Activated T-helper 1 cell treated with Interleukin-2 at 50 U/mL for 16 hours (primary cell): ENCODE measurements around the gene IFNA8.
"Not testable (repeated sequence)": the region's sequence is repeated elsewhere in the genome, so short reads cannot be mapped to it uniquely, and the experiment has no call there.

Experiments
- DNase-seq: peaks from one replicate; pipeline ENCODE4 v3.0.0-alpha.2; 2020; ENCODE audit warnings: low read depth

The IFNA8 gene

GRCh38 chr9:21408817-21409216, at the start of gene IFNA8:
Gene IFNA8, plus strand, starts transcription at chr9:21409117. Its CDS starts 60 bp downstream, at chr9:21409177.
- DNase-seq, result no peak

- DNase-seq, result no peak
Measured at GRCh38 chr9:21362287-21362686, 46.6 kb upstream of the IFNA8 start.

GRCh38 chr9:21367169-21367568, 41.7 kb upstream of the IFNA8 start:
- DNase-seq, result not testable (repeated sequence)

- no peak for DNase-seq
Measured at GRCh38 chr9:21367957-21368356, 41.0 kb upstream of the IFNA8 start, which contains the start of gene IFNA13. Gene IFNA13, minus strand, starts transcription at chr9:21368057. Its CDS starts 47 bp downstream, at chr9:21368010.

- not testable (repeated sequence) for DNase-seq
Measured at GRCh38 chr9:21371467-21371866, 37.5 kb upstream of the IFNA8 start.

GRCh38 chr9:21381448-21382339, 27.2 kb upstream of the IFNA8 start:
- DNase-seq, result no peak

- no peak for DNase-seq
Measured at GRCh38 chr9:21383627-21384026, 25.3 kb upstream of the IFNA8 start.

- DNase-seq, result no peak
Measured at GRCh38 chr9:21385131-21385670, 23.7 kb upstream of the IFNA8 start, which contains the start of gene IFNA2. Gene IFNA2, minus strand, starts transcription at chr9:21385398. Its CDS starts 69 bp downstream, at chr9:21385329.

- no peak for DNase-seq
Measured at GRCh38 chr9:21392270-21392669, 16.6 kb upstream of the IFNA8 start.

- peak; percentile 38 for DNase-seq
Measured at GRCh38 chr9:21395778-21396717, 12.9 kb upstream of the IFNA8 start.

GRCh38 chr9:21398955-21399489, 9.9 kb upstream of the IFNA8 start:
- DNase-seq, result no peak

- DNase-seq, result no peak
Measured at GRCh38 chr9:21399956-21400355, 9.0 kb upstream of the IFNA8 start.

- no peak for DNase-seq
Measured at GRCh38 chr9:21402386-21403251, 6.3 kb upstream of the IFNA8 start.

GRCh38 chr9:21404146-21404545, 4.8 kb upstream of the IFNA8 start:
- DNase-seq, result no peak

GRCh38 chr9:21412107-21412506, 3.2 kb downstream of the IFNA8 start:
- no peak for DNase-seq

- DNase-seq, result no peak
Measured at GRCh38 chr9:21413151-21413550, 4.2 kb downstream of the IFNA8 start.

GRCh38 chr9:21413624-21414023, 4.7 kb downstream of the IFNA8 start:
- no peak for DNase-seq

GRCh38 chr9:21414220-21414940, 5.5 kb downstream of the IFNA8 start:
- no peak for DNase-seq

GRCh38 chr9:21415493-21416267, 6.8 kb downstream of the IFNA8 start:
- no peak for DNase-seq
